Nephron progenitor cell (in vitro differentiated cells): ENCODE measurements around the gene GHRL.
A peak's percentile ranks its signal among the peaks of the same experiment; 100 is the strongest.

Experiments used
- DNase-seq: peaks from one replicate; pipeline ENCODE4 v3.0.0; 2021
- H3K27ac Mint-ChIP-seq: 2 replicates; pipeline ENCODE4 v1.8.0; 2021; ENCODE audit warnings: mild to moderate bottlenecking, moderate library complexity, mixed read lengths
- H3K27me3 Mint-ChIP-seq: 2 replicates; pipeline ENCODE4 v1.8.0; 2021; ENCODE audit warnings: mild to moderate bottlenecking, low read depth, mixed read lengths; ENCODE audit not compliant: poor library complexity
- H3K36me3 Mint-ChIP-seq: 2 replicates; pipeline ENCODE4 v1.8.0; 2021; ENCODE audit warnings: low read depth, mixed read lengths
- H3K4me1 Mint-ChIP-seq: 2 replicates; pipeline ENCODE4 v1.8.0; 2021; ENCODE audit warnings: mixed read lengths
- H3K4me3 Mint-ChIP-seq: 2 replicates; pipeline ENCODE4 v1.8.0; 2021; ENCODE audit warnings: mild to moderate bottlenecking, moderate library complexity, mixed read lengths
- H3K9me3 Mint-ChIP-seq: 2 replicates; pipeline ENCODE4 v1.8.0; 2021; ENCODE audit warnings: mild to moderate bottlenecking, moderate library complexity, mixed read lengths
- CTCF ChIP-seq: fragments of 200-600 bp; sonication (generic); IDR thresholded peaks from 2 replicates; pipeline ENCODE4 v1.5.0; 2021; ENCODE audit warnings: antibody characterized with exemption

GHRL gene

GRCh38 chr3:10309736-10310135 is 17.0 kb upstream of the GHRL start:
- Mint-ChIP-seq H3K4me1 (peaks cover 10% of the 10 kb centered on the region), H3K4me3 (peak overlapping the region; percentile 32), H3K36me3 (peaks cover 83% of the 10 kb centered on the region), H3K9me3 (no peaks in the 10 kb centered on the region), H3K27me3 (no peaks in the 10 kb centered on the region), H3K27ac (peak overlapping the region; percentile 96)
- no peak for TF ChIP-seq CTCF
- no peak for DNase-seq

GRCh38 chr3:10308678-10309077 is 15.9 kb upstream of the GHRL start:
- no peaks in the 10 kb centered on the region for H3K9me3 Mint-ChIP-seq
- H3K4me3 Mint-ChIP-seq: no peak overlapping the region
- peaks cover 10% of the 10 kb centered on the region for H3K4me1 Mint-ChIP-seq
- no peaks in the 10 kb centered on the region for H3K27me3 Mint-ChIP-seq
- H3K27ac Mint-ChIP-seq: no peak overlapping the region
- peaks cover 85% of the 10 kb centered on the region for H3K36me3 Mint-ChIP-seq
- no peak for DNase-seq
- no peak for TF ChIP-seq CTCF

GRCh38 chr3:10306156-10306555 is 13.4 kb upstream of the GHRL start:
- H3K36me3 Mint-ChIP-seq: peaks cover 90% of the 10 kb centered on the region

GRCh38 chr3:10305331-10305902 is 12.7 kb upstream of the GHRL start:
- Mint-ChIP-seq H3K27ac (no peak overlapping the region), H3K36me3 (peaks cover 90% of the 10 kb centered on the region), H3K4me3 (no peak overlapping the region), H3K27me3 (no peaks in the 10 kb centered on the region), H3K4me1 (peaks cover 23% of the 10 kb centered on the region), H3K9me3 (no peaks in the 10 kb centered on the region)
- no peak for TF ChIP-seq CTCF
- no peak for DNase-seq

More at GRCh38 chr3:10306156-10306555, 13.4 kb upstream of the GHRL start:
- TF ChIP-seq CTCF: no peak
- Mint-ChIP-seq H3K27ac (no peak overlapping the region), H3K27me3 (no peaks in the 10 kb centered on the region), H3K4me1 (peaks cover 16% of the 10 kb centered on the region), H3K9me3 (no peaks in the 10 kb centered on the region), H3K4me3 (no peak overlapping the region)
- no peak for DNase-seq

GRCh38 chr3:10304905-10305304 is 12.2 kb upstream of the GHRL start:
- TF ChIP-seq CTCF: no peak
- H3K27ac Mint-ChIP-seq: no peak overlapping the region
- H3K9me3 Mint-ChIP-seq: no peaks in the 10 kb centered on the region
- H3K36me3 Mint-ChIP-seq: peaks cover 88% of the 10 kb centered on the region
- peaks cover 26% of the 10 kb centered on the region for H3K4me1 Mint-ChIP-seq
- H3K27me3 Mint-ChIP-seq: no peaks in the 10 kb centered on the region
- no peak for DNase-seq
- no peak overlapping the region for H3K4me3 Mint-ChIP-seq

- Mint-ChIP-seq H3K36me3 (peaks cover 91% of the 10 kb centered on the region), H3K4me3 (no peak overlapping the region), H3K4me1 (peaks cover 29% of the 10 kb centered on the region), H3K27me3 (no peaks in the 10 kb centered on the region), H3K27ac (no peak overlapping the region), H3K9me3 (no peaks in the 10 kb centered on the region)
- DNase-seq: no peak
- TF ChIP-seq CTCF: no peak
Measured at GRCh38 chr3:10303785-10304184, 11.0 kb upstream of the GHRL start.
